OCI-LY7 (cell line): ENCODE measurements around the gene TNFAIP8. TPM values are rescaled to one million over a fixed set of nuclear protein-coding genes. Genes with fewer than 3 reads are reported as not detected.

Source experiments
- BruUV-seq: library from RNA; stranded (reverse); fragments of 400-500 nt; replicated peaks from 2 replicates; lab custom pipeline; 2021; lab: Mats Ljungman, UMichigan
- CTCF ChIA-PET: fragments of 300-600 bp; sonication (Branson Sonifier 250); formaldehyde crosslinking; loops from one replicate; lab custom pipeline; 2022; ENCODE audit warnings: antibody characterized with exemption; ENCODE audit not compliant: unreplicated experiment; lab: Charles Lee
- POLR2A ChIA-PET: fragments of 300-600 bp; sonication (Branson Sonifier 250); formaldehyde crosslinking; loops from one replicate; lab custom pipeline; 2022; ENCODE audit warnings: antibody characterized with exemption; lab: Charles Lee
- DNase-seq: peaks from one replicate; pipeline ENCODE4 v3.0.0-alpha.2; 2015; ENCODE audit warnings: low spot score
- H2AFZ ChIP-seq: fragments of 200-600 bp; sonication (generic), shearing (Covaris generic); 2 replicates; pipeline ENCODE4 v1.6.1; 2014; ENCODE audit warnings: mild to moderate bottlenecking, antibody characterized with exemption, low read length, moderate library complexity
- H3K27ac ChIP-seq: fragments of 200-600 bp; sonication (generic); 2 replicates; pipeline ENCODE4 v1.5.1; 2014; ENCODE audit warnings: mixed run types, low read depth, mild to moderate bottlenecking, moderate library complexity, low read length, inconsistent platforms; ENCODE audit not compliant: poor library complexity, severe bottlenecking
- H3K36me3 ChIP-seq: fragments of 200-600 bp; sonication (generic); 2 replicates; pipeline ENCODE4 v1.6.1; 2014; ENCODE audit warnings: mild to moderate bottlenecking, antibody characterized with exemption, low read length, moderate library complexity, mixed read lengths; ENCODE audit not compliant: insufficient read depth
- H3K4me1 ChIP-seq: fragments of 200-600 bp; sonication (generic); 2 replicates; pipeline ENCODE4 v1.5.1; 2014; ENCODE audit warnings: mild to moderate bottlenecking, low read length; ENCODE audit not compliant: insufficient read depth, poor library complexity, severe bottlenecking
- H3K4me2 ChIP-seq: fragments of 200-600 bp; sonication (generic); 2 replicates; pipeline ENCODE4 v1.6.1; 2014; ENCODE audit warnings: mild to moderate bottlenecking, low read length
- H3K4me3 ChIP-seq: fragments of 200-600 bp; sonication (generic); 2 replicates; pipeline ENCODE4 v1.5.1; 2014; ENCODE audit warnings: mild to moderate bottlenecking, low read depth, low read length; ENCODE audit not compliant: poor library complexity, severe bottlenecking
- H3K79me2 ChIP-seq: fragments of 200-600 bp; sonication (generic); 2 replicates; pipeline ENCODE4 v1.6.1; 2016; ENCODE audit warnings: low read depth, mild to moderate bottlenecking, low read length, moderate library complexity, mixed read lengths; ENCODE audit not compliant: insufficient read depth
- H3K9me2 ChIP-seq: fragments of 200-600 bp; sonication (generic); 2 replicates; pipeline ENCODE4 v1.6.1; 2016; ENCODE audit warnings: mild to moderate bottlenecking, low read length, mixed read lengths; ENCODE audit not compliant: insufficient read depth
- H3K9me3 ChIP-seq: fragments of 200-600 bp; sonication (generic); 2 replicates; pipeline ENCODE4 v1.6.1; 2014; ENCODE audit warnings: mild to moderate bottlenecking, mixed run types, low read length, mixed read lengths
- H4K20me1 ChIP-seq: fragments of 200-600 bp; sonication (generic); 2 replicates; pipeline ENCODE4 v1.6.1; 2014; ENCODE audit warnings: mild to moderate bottlenecking, antibody characterized with exemption, low read length, moderate library complexity, mixed read lengths; ENCODE audit not compliant: insufficient read depth
- CTCF ChIP-seq: fragments of 200-600 bp; sonication (generic); conservative IDR thresholded peaks from 2 replicates; pipeline ENCODE4 v1.5.1; 2014; ENCODE audit warnings: mild to moderate bottlenecking, antibody characterized with exemption, low read length, moderate library complexity, mixed read lengths
- EZH2phosphoT487 ChIP-seq: fragments of 200-600 bp; sonication (generic); IDR thresholded peaks from 2 replicates; pipeline ENCODE4 v1.6.1; 2018; ENCODE audit warnings: low read depth, borderline replicate concordance, mild to moderate bottlenecking, mixed run types, antibody characterized with exemption, low read length, moderate library complexity, mixed read lengths
- intact Hi-C: fragments of 100-400 bp; cut with micrococcal nuclease; formaldehyde crosslinking; loops from one replicate; pipeline ENCODE4 v1.10.0; 2022; ENCODE audit not compliant: unreplicated experiment
- total RNA-seq, 2 experiments: library from RNA; depleted of rRNA in 1 of 2; stranded (reverse); fragments of >200 nt in 1 of 2; shearing (Covaris generic) in 1 of 2; gene quantifications; 2 replicates each; pipeline ENCODE4 v1.2.3, GENCODE V29; 2014 to 2022

The TNFAIP8 gene
- total RNA-seq, 2 experiments from 2014 or later, result 75.4 to 95.1 TPM

- ChIA-PET CTCF (no interaction called here), POLR2A (interaction anchor here (0.6 to 30.8 kb wide), 9 partner anchors 7 to 1108 kb away, joined by 3 to 538 read pairs (median 7); partner anchors contain the start of gene TNFAIP8)
- peaks cover 97% of the 10 kb centered on the region for H3K4me1 ChIP-seq
- peaks cover 6% of the 10 kb centered on the region; the same call in 1 of the 2 replicates for H3K36me3 ChIP-seq
- no TSS peak for BruUV-seq
- TF ChIP-seq EZH2phosphoT487, result no peak
- TF ChIP-seq CTCF, result no peak
- peak overlapping the region; percentile 70 for H3K4me3 ChIP-seq
- no peaks in the 10 kb centered on the region for H3K9me2 ChIP-seq
- peaks cover 5% of the 10 kb centered on the region; the same call in 1 of the 2 replicates for H4K20me1 ChIP-seq
- peak overlapping the region; percentile 99 for H3K27ac ChIP-seq
- H3K79me2 ChIP-seq, result peaks cover 86% of the 10 kb centered on the region
- no peak for DNase-seq
- H2AFZ ChIP-seq, result no peak overlapping the region
- no peaks in the 10 kb centered on the region for H3K9me3 ChIP-seq
- intact Hi-C loops, result loop anchor here (5.0 kb wide), 1 partner anchor 1107 kb away; no protein-coding TSS in a partner anchor
- peak overlapping the region; percentile 85 for H3K4me2 ChIP-seq
Measured at GRCh38 chr5:119344231-119344630, 11.6 kb upstream of the TNFAIP8 start.

- H3K4me3 ChIP-seq, result peak overlapping the region; percentile 39
- TF ChIP-seq CTCF (no peak), EZH2phosphoT487 (no peak)
Measured at GRCh38 chr5:119345861-119346260, 10.0 kb upstream of the TNFAIP8 start.

GRCh38 chr5:119346394-119346793 is 9.4 kb upstream of the TNFAIP8 start:
- Histone ChIP-seq H3K36me3 (peaks cover 6% of the 10 kb centered on the region; the same call in 1 of the 2 replicates), H3K4me3 (peak overlapping the region; percentile 39), H4K20me1 (peaks cover 5% of the 10 kb centered on the region; the same call in 1 of the 2 replicates), H3K9me3 (no peaks in the 10 kb centered on the region), H3K4me1 (peaks cover 96% of the 10 kb centered on the region), H3K79me2 (peaks cover 92% of the 10 kb centered on the region), H3K27ac (peak overlapping the region; percentile 33), H3K4me2 (peak overlapping the region; percentile 74), H2AFZ (no peak overlapping the region), H3K9me2 (no peaks in the 10 kb centered on the region)
- no TSS peak for BruUV-seq
- no peak for DNase-seq
- ChIA-PET CTCF (interaction anchor here (0.8 to 1.7 kb wide), 4 partner anchors 9 to 78 kb away, joined by 3 to 8 read pairs (median 3); no protein-coding TSS in a partner anchor), POLR2A (interaction anchor here (1.0 to 30.8 kb wide), 8 partner anchors 9 to 78 kb away, joined by 3 to 538 read pairs (median 4); partner anchors contain the start of gene TNFAIP8)
- TF ChIP-seq CTCF (no peak), EZH2phosphoT487 (no peak)
- intact Hi-C loops, result no loop called here

More at GRCh38 chr5:119345861-119346260, 10.0 kb upstream of the TNFAIP8 start:
- no peak overlapping the region for H2AFZ ChIP-seq
- H3K36me3 ChIP-seq, result peaks cover 6% of the 10 kb centered on the region; the same call in 1 of the 2 replicates
- peak overlapping the region; percentile 74 for H3K4me2 ChIP-seq
- H4K20me1 ChIP-seq, result peaks cover 5% of the 10 kb centered on the region; the same call in 1 of the 2 replicates
- POLR2A ChIA-PET, result interaction anchor here (1.0 to 30.8 kb wide), 7 partner anchors 8 to 78 kb away, joined by 3 to 538 read pairs (median 4); partner anchors contain the start of gene TNFAIP8
- H3K27ac ChIP-seq, result peak overlapping the region; percentile 33
- no peaks in the 10 kb centered on the region for H3K9me3 ChIP-seq
- H3K79me2 ChIP-seq, result peaks cover 91% of the 10 kb centered on the region
- H3K4me1 ChIP-seq, result peaks cover 98% of the 10 kb centered on the region
- DNase-seq, result no peak
- CTCF ChIA-PET, result interaction anchor here (1.2 to 1.7 kb wide), 3 partner anchors 9 to 77 kb away, joined by 3 to 8 read pairs (median 5); no protein-coding TSS in a partner anchor
- BruUV-seq, result no TSS peak
- H3K9me2 ChIP-seq, result no peaks in the 10 kb centered on the region
- intact Hi-C loops, result no loop called here
